KMS-11 (cell line): ENCODE measurements around the gene PCDH15.

Experiments
- H2AFZ ChIP-seq: fragments of 200-600 bp; sonication (generic); 2 replicates; pipeline ENCODE4 v1.6.1; 2016; ENCODE audit warnings: antibody characterized with exemption, mixed run types, low read depth
- H3K27ac ChIP-seq: fragments of 200-600 bp; sonication (generic); 2 replicates; pipeline ENCODE4 v1.6.1; 2016; ENCODE audit warnings: mild to moderate bottlenecking, mixed run types
- H3K27me3 ChIP-seq: fragments of 200-600 bp; sonication (generic); 2 replicates; pipeline ENCODE4 v1.6.1; 2017; ENCODE audit warnings: mild to moderate bottlenecking, low read depth, mixed run types, moderate library complexity; ENCODE audit not compliant: insufficient read depth
- H3K36me3 ChIP-seq: fragments of 200-600 bp; sonication (generic); 2 replicates; pipeline ENCODE4 v1.6.1; 2017; ENCODE audit warnings: mild to moderate bottlenecking, mixed run types; ENCODE audit not compliant: insufficient read depth
- H3K4me1 ChIP-seq: fragments of 200-600 bp; sonication (generic); 2 replicates; pipeline ENCODE4 v1.6.1; 2016; ENCODE audit warnings: mild to moderate bottlenecking, low read depth, mixed run types; ENCODE audit not compliant: poor library complexity, severe bottlenecking
- H3K4me2 ChIP-seq: fragments of 200-600 bp; sonication (generic); 2 replicates; pipeline ENCODE4 v1.7.0; 2016; ENCODE audit warnings: mild to moderate bottlenecking, mixed run types
- H3K4me3 ChIP-seq: fragments of 200-600 bp; sonication (generic); IDR thresholded peaks from 2 replicates; pipeline ENCODE4 v1.6.1; 2017; ENCODE audit warnings: low read depth, low read length, mixed read lengths; ENCODE audit not compliant: insufficient read depth
- H3K79me2 ChIP-seq: fragments of 200-600 bp; sonication (generic); 2 replicates; pipeline ENCODE4 v1.6.1; 2016; ENCODE audit warnings: low read depth, mixed run types; ENCODE audit not compliant: insufficient read depth
- H3K9ac ChIP-seq: fragments of 200-600 bp; sonication (generic); 2 replicates; pipeline ENCODE4 v1.6.1; 2016; ENCODE audit warnings: mild to moderate bottlenecking, mixed run types
- H4K20me1 ChIP-seq: fragments of 200-600 bp; sonication (generic); 2 replicates; pipeline ENCODE4 v1.6.1; 2016; ENCODE audit warnings: mild to moderate bottlenecking, mixed run types; ENCODE audit not compliant: insufficient read depth
- TF ChIP-seq, protein P1 (sequence below): fragments of 200-600 bp; sonication (generic); conservative IDR thresholded peaks from 2 replicates; pipeline ENCODE4 v1.6.1; 2017; ENCODE audit warnings: low read depth, mild to moderate bottlenecking, antibody characterized with exemption, low read length, moderate library complexity, mixed read lengths

The PCDH15 gene

DNA sequence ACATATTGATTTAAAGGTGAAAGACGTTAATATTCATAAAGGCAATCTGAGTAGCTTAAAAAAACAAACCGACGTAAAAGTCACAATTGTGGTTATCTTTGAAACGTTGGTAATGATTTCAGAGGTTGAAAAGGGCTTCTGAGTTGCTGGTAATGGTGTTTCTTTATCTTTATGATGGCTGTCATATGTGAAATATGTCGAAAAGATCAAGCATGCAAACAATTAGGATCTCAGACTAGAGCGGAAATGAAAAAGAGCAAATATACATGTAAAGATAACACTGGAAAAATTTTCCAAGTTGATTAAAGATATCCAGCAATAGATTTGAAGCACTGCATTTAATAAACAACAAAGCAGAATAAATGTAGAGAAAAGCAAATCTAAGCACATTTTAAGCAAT, 1030.1 kb downstream of the PCDH15 start:
- Histone ChIP-seq H3K27ac (no peak overlapping the region), H3K27me3 (no peaks in the 10 kb centered on the region), H3K79me2 (no peaks in the 10 kb centered on the region), H3K36me3 (no peaks in the 10 kb centered on the region), H3K4me2 (no peak overlapping the region), H3K4me3 (no peak overlapping the region), H3K4me1 (no peaks in the 10 kb centered on the region), H3K9ac (no peak overlapping the region), H4K20me1 (no peaks in the 10 kb centered on the region), H2AFZ (no peak overlapping the region)
- TF ChIP-seq, protein P1, sequence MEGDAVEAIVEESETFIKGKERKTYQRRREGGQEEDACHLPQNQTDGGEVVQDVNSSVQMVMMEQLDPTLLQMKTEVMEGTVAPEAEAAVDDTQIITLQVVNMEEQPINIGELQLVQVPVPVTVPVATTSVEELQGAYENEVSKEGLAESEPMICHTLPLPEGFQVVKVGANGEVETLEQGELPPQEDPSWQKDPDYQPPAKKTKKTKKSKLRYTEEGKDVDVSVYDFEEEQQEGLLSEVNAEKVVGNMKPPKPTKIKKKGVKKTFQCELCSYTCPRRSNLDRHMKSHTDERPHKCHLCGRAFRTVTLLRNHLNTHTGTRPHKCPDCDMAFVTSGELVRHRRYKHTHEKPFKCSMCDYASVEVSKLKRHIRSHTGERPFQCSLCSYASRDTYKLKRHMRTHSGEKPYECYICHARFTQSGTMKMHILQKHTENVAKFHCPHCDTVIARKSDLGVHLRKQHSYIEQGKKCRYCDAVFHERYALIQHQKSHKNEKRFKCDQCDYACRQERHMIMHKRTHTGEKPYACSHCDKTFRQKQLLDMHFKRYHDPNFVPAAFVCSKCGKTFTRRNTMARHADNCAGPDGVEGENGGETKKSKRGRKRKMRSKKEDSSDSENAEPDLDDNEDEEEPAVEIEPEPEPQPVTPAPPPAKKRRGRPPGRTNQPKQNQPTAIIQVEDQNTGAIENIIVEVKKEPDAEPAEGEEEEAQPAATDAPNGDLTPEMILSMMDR, result no peak

DNA sequence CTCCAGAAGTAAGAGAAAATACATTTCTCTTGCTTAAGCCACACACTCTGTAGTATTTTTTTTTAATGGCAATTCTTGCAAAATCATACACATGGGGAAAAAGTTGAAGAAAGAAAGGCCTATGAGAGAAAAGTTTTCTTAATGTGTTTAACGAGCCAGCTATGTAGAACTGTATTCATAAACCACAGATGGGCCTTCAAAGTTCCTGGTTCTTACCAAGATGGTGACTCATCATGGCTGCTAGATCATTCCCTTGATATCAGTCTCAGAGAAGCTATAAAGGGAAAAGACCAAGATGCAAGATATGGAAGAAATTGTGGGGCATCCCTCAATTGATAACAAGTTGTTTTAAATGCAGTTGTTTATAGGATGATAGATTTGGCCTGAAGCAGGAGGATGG, 1035.7 kb downstream of the PCDH15 start:
- H3K27me3 ChIP-seq, result no peaks in the 10 kb centered on the region
- H2AFZ ChIP-seq, result no peak overlapping the region
- H3K9ac ChIP-seq, result no peak overlapping the region
- H3K4me2 ChIP-seq, result no peak overlapping the region
- no peak overlapping the region for H3K27ac ChIP-seq
- H3K4me1 ChIP-seq, result no peaks in the 10 kb centered on the region
- TF ChIP-seq, protein P1, result no peak
- H3K36me3 ChIP-seq, result no peaks in the 10 kb centered on the region
- no peak overlapping the region for H3K4me3 ChIP-seq
- H3K79me2 ChIP-seq, result no peaks in the 10 kb centered on the region
- H4K20me1 ChIP-seq, result no peaks in the 10 kb centered on the region

DNA sequence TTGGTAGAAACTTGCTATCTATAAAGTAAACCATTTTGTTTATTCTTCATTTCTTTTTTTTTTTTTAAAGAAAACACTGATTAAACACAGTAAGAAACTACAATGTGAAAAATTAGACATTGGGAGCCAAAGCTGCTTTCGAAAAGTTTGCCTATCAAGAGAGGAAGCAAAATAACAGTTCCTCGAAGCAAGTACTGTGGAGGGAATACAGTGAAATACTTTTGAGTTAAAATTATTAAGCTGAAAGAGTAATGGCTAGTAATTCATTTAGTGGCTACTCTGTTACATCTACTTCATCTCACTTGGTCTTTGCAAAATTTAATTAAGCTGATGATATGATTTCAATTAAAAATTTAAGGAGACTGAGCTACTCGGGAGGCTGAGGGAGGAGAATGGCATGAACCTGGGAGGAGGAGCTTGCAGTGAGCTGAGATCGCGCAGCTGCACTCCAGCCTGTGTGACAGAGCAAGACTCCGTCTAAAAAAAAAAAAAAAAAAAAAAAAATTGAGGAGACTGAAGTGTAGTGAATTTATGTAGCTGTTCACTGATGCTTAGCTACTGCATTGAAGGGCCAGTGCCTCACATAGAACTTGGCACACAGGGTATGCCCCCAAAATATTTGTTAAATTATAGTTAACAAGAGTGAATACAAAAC, 1046.3 kb downstream of the PCDH15 start:
- Histone ChIP-seq H3K27me3 (no peaks in the 10 kb centered on the region), H3K36me3 (no peaks in the 10 kb centered on the region), H3K4me1 (no peaks in the 10 kb centered on the region), H3K4me2 (no peak overlapping the region), H3K9ac (no peak overlapping the region), H3K4me3 (no peak overlapping the region), H3K79me2 (no peaks in the 10 kb centered on the region), H2AFZ (no peak overlapping the region), H3K27ac (no peak overlapping the region), H4K20me1 (no peaks in the 10 kb centered on the region)
- TF ChIP-seq, protein P1, result no peak
